K562 (cell line): ENCODE measurements around the gene CUL9. TPM values are rescaled to one million over a fixed set of nuclear protein-coding genes. Genes with fewer than 3 reads are reported as not detected.

ENCODE experiments used
- ATAC-seq: fragments of 200-7000 bp; cut with Tn5 transposase; 3 replicates; pipeline ENCODE4 v1.9.1; 2020; ENCODE audit warnings: moderate library complexity
- BruUV-seq: library from RNA; stranded (reverse); fragments of 400-500 nt; replicated peaks from 2 replicates; lab custom pipeline; 2021; lab: Mats Ljungman, UMichigan
- CTCF ChIA-PET: fragments of 300-600 bp; formaldehyde crosslinking; extraction: SDS; loops from one replicate; lab custom pipeline; 2021; ENCODE audit warnings: low intra/inter-chr PET ratio; lab: Yijun Ruan, JAX
- POLR2A ChIA-PET: fragments of 300-600, 350-650 bp; sonication (Branson Sonifier 250); formaldehyde crosslinking; extraction: SDS; loops from one replicate; lab custom pipeline; 2021; ENCODE audit warnings: antibody characterized with exemption, inconsistent platforms; lab: Yijun Ruan, JAX
- DNase-seq, 4 experiments: peaks; one replicate each; pipeline versions ENCODE4 v3.0.0 to v3.0.0-alpha.2; 2011 to 2018; ENCODE audit warnings: low spot score in 3 of 4, mixed read lengths in 3 of 4; ENCODE audit errors: extremely low read depth in 1 of 4
- FAIRE-seq: peaks from 2 replicates; lab custom pipeline; 2011; peaks lifted over from hg19 to GRCh38; lab: Jason Lieb, UNC
- H2AFZ ChIP-seq: 2 replicates; pipeline ENCODE4 v1.6.0; 2011; ENCODE audit warnings: low read depth, low read length, control low read depth, inconsistent platforms
- H3K27ac ChIP-seq: fragments of 200-600 bp; 3 replicates; pipeline ENCODE4 v1.8.0; 2011; ENCODE audit warnings: low read depth, mild to moderate bottlenecking, control low read depth, inconsistent platforms, low read length, moderate library complexity, mixed read lengths; ENCODE audit errors: extremely low read depth
- H3K27me3 ChIP-seq, 2 experiments: fragments of 300-600 bp in 1 of 2; 2 replicates in 1 of 2; 3 replicates in 1 of 2; pipeline versions ENCODE4 v1.6.0 to v1.8.0; 2011; ENCODE audit warnings: inconsistent platforms in 2 of 2, low read length in 2 of 2, mild to moderate bottlenecking in 1 of 2, mixed read lengths in 1 of 2, moderate library complexity in 1 of 2; ENCODE audit not compliant: control insufficient read depth in 2 of 2, insufficient read depth in 2 of 2
- H3K36me3 ChIP-seq: fragments of 300-600 bp; 3 replicates; pipeline ENCODE4 v1.8.0; 2011; ENCODE audit warnings: mild to moderate bottlenecking, low read length, inconsistent platforms; ENCODE audit not compliant: control insufficient read depth, insufficient read depth
- H3K4me1 ChIP-seq, 2 experiments: fragments of 200-600 bp in 1 of 2; replicated peaks in 1 of 2; 2 replicates in 1 of 2; 3 replicates in 1 of 2; pipeline versions ENCODE4 v1.5.1 to v1.8.0; 2011; ENCODE audit warnings: inconsistent platforms in 2 of 2, low read length in 2 of 2, mild to moderate bottlenecking in 1 of 2, mixed read lengths in 1 of 2, moderate library complexity in 1 of 2; ENCODE audit not compliant: control insufficient read depth in 2 of 2, insufficient read depth in 2 of 2
- H3K4me2 ChIP-seq: 2 replicates; pipeline ENCODE4 v1.6.1; 2011; ENCODE audit warnings: low read length, control low read depth, inconsistent platforms, mixed read lengths; ENCODE audit not compliant: insufficient read depth
- H3K4me3 ChIP-seq: fragments of 200-600 bp; sonication (generic), shearing (Covaris generic); 2 replicates; pipeline ENCODE4 v1.5.1; 2016; ENCODE audit warnings: control low read depth, inconsistent platforms
- H3K79me2 ChIP-seq: fragments of 200-600 bp; 3 replicates; pipeline ENCODE4 v1.8.0; 2011; ENCODE audit warnings: low read length, inconsistent platforms; ENCODE audit not compliant: control insufficient read depth, insufficient read depth
- H3K9ac ChIP-seq, 2 experiments: 2 replicates each; pipeline versions ENCODE4 v1.6.0 to v1.6.1; 2011; ENCODE audit warnings: low read depth in 2 of 2, low read length in 2 of 2, control low read depth in 1 of 2, inconsistent platforms in 1 of 2, mild to moderate bottlenecking in 1 of 2, mixed read lengths in 1 of 2; ENCODE audit not compliant: insufficient read depth in 1 of 2
- H3K9me1 ChIP-seq: one replicate; pipeline ENCODE4 v1.6.0; 2011; ENCODE audit warnings: inconsistent platforms, mild to moderate bottlenecking, low read length, moderate library complexity; ENCODE audit not compliant: control insufficient read depth, insufficient read depth
- H3K9me3 ChIP-seq: replicated peaks from 2 replicates; pipeline ENCODE4 v1.5.1; 2011; ENCODE audit warnings: low read depth, low read length, inconsistent platforms; ENCODE audit not compliant: control insufficient read depth, insufficient read depth
- H4K20me1 ChIP-seq: replicated peaks from 2 replicates; pipeline ENCODE4 v1.6.1; 2011; ENCODE audit warnings: low read length, inconsistent platforms, mixed read lengths; ENCODE audit not compliant: control insufficient read depth, insufficient read depth
- ARID1B ChIP-seq: fragments of 450-650 bp; IDR thresholded peaks from 2 replicates; pipeline ENCODE4 v1.6.1; 2016; ENCODE audit warnings: antibody characterized with exemption, mild to moderate bottlenecking, inconsistent platforms
- BDP1 ChIP-seq: IDR thresholded peaks from 3 replicates; pipeline ENCODE4 v1.6.1; 2011; ENCODE audit not compliant: insufficient read length, insufficient read depth
- COPS2 ChIP-seq: fragments of 450-650 bp; conservative IDR thresholded peaks from 2 replicates; pipeline ENCODE4 v1.6.1; 2016; ENCODE audit warnings: mild to moderate bottlenecking, moderate library complexity
- FUS ChIP-seq: fragments of 200-400 bp; formaldehyde crosslinking; optimal IDR thresholded peaks from 2 replicates; pipeline ENCODE3; 2017; ENCODE audit warnings: low read depth, low read length
- MCM5 ChIP-seq: fragments of 450-650 bp; IDR thresholded peaks from 2 replicates; pipeline ENCODE4 v1.6.1; 2016; ENCODE audit warnings: low read depth
- MXI1 ChIP-seq: IDR thresholded peaks from 2 replicates; pipeline ENCODE4 v1.6.1; 2011; ENCODE audit warnings: low read depth, mild to moderate bottlenecking, improper control_type of control experiment, low read length
- NFATC3 ChIP-seq: fragments of 450-650 bp; IDR thresholded peaks from 2 replicates; pipeline ENCODE4 v1.6.1; 2017; ENCODE audit warnings: mild to moderate bottlenecking
- POLR2H ChIP-seq: IDR thresholded peaks from 2 replicates; pipeline ENCODE4 v1.6.1; 2016; ENCODE audit warnings: missing genetic modification characterization, low read depth, mild to moderate bottlenecking, control low read depth, missing compliant biosample characterization, moderate library complexity
- SMC3 ChIP-seq: conservative IDR thresholded peaks from 2 replicates; pipeline ENCODE4 v1.6.1; 2011; ENCODE audit warnings: low read depth, low read length, improper control_type of control experiment; ENCODE audit not compliant: insufficient read depth
- TRIM28 ChIP-seq: fragments of 450-650 bp; IDR thresholded peaks from 2 replicates; pipeline ENCODE4 v1.6.1; 2017
- WGBS: fragments of 100-300 bp; shearing (Covaris generic); methylation state at CpG from one replicate; pipeline ENCODE4 v1.1.6; 2016; ENCODE audit warnings: low coverage, mixed read lengths; ENCODE audit not compliant: insufficient coverage; ENCODE audit errors: missing lambda C conversion rate; 5-methylcytosine and 5-hydroxymethylcytosine counted together
- in situ Hi-C: fragments of 300-500 bp; cut with MboI; formaldehyde crosslinking; loops from 4 replicates; pipeline ENCODE4 v1.15.0; 2018; ENCODE audit warnings: inconsistent platforms, mixed read lengths
- intact Hi-C: fragments of 100-400 bp; cut with micrococcal nuclease; formaldehyde crosslinking; loops from 2 replicates; pipeline ENCODE4 v1.14.2; 2022
- polyA plus RNA-seq, 8 experiments: library from polyadenylated mRNA; depleted of rRNA in 4 of 8; stranded (reverse) in 5 of 8; unstranded in 3 of 8; fragments of >200 nt; fragmentation: Nextera tagmentation in 2 of 8; fragmentation: Illumina TruSeq in 1 of 8; extraction: Ambion mirVana in 2 of 8; extraction: Trizol in 1 of 8; gene quantifications; 2 replicates each; pipeline versions ENCODE4 v1.2.1 to v1.2.3, GENCODE V29; 2011 to 2014; ENCODE audit warnings: inconsistent platforms in 1 of 8, missing spikeins in 1 of 8
- total RNA-seq, 7 experiments: library from RNA; depleted of rRNA in 6 of 7; stranded (reverse); fragments of >200 nt in 6 of 7; fragmentation: Illumina TruSeq in 2 of 7; extraction: Trizol in 2 of 7; gene quantifications; 2 replicates each; pipeline versions ENCODE4 v1.2.1 to v1.2.3, GENCODE V29; 2011 to 2021; ENCODE audit warnings: low replicate concordance in 1 of 7
- TF ChIP-seq, protein P1 (sequence below): fragments of 450-650 bp; IDR thresholded peaks from 2 replicates; pipeline ENCODE4 v1.6.1; 2016; ENCODE audit warnings: antibody characterized with exemption
- TF ChIP-seq, protein P2 (sequence below): fragments of 450-650 bp; conservative IDR thresholded peaks from 2 replicates; pipeline ENCODE4 v1.6.1; 2016; ENCODE audit warnings: missing genetic modification characterization, low read depth, mild to moderate bottlenecking, control low read depth, missing compliant biosample characterization
- TF ChIP-seq, protein P3 (sequence below): fragments of 250-450 bp; sonication (Bioruptor Pico); IDR thresholded peaks from 2 replicates; pipeline ENCODE4 v1.4.0; 2020; ENCODE audit warnings: mild to moderate bottlenecking, moderate library complexity
- TF ChIP-seq, protein P4 (sequence below): sonication (generic); formaldehyde crosslinking; IDR thresholded peaks from 2 replicates; pipeline ENCODE4 v1.8.0; 2022; ENCODE audit warnings: mild to moderate bottlenecking, low read depth, missing genetic modification reagents

CUL9 gene
- total and polyA plus RNA-seq, 9 of the 15 experiments (the other 6 are each of a cell fraction or from before 2014, with no cell fraction given), result 0.50 to 20.7 (median 6.6) TPM

DNA sequence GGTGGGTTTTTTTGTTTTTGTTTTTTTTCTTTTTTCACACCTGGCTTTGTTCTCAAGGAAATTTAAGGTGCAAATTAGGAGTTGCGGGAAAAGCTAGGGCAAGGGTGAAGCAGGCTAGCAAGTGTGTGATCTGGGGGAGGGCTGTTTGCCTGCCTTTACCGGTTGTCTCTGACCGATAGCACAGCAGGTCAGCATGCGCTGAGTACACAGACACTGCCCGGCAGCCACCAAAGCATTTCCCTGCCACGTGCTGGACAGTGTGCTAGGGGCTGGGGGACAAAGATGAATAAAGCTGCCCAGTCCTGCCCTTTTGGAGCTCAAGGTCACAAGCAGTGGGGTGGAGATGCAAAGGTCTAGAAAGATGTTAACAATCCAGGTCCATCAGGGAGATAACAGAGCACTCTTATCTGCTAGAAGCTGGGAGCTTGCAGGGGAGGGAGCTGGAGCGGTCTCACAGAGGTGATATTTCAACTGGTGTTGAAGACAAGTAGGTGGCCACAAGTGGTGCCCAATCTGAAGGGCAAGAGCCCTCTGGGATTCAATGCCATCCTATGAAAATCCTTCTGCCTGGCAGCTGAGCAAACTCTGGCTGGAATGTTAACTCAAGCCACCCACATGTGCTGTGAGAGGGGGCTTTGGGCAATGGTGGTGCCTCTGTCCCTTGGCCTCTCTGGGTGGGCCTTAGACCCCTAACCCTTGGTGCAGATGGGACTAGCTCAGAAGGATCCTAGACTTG is 85.8 kb downstream of the CUL9 start:
- intact Hi-C loops (loop anchor here (10.0 kb wide), 2 partner anchors 363 to 807 kb away; no protein-coding TSS in a partner anchor), in situ Hi-C loops (no loop called here)
- H2AFZ ChIP-seq, result peak overlapping the region; percentile 73
- peak overlapping the region; percentile 52 for H3K4me2 ChIP-seq
- peaks cover 10% of the 10 kb centered on the region; the same call in 1 of the 2 replicates for H4K20me1 ChIP-seq
- FAIRE-seq (peak; percentile 84), DNase-seq (peak; percentile 77 to 81 (median 79)), ATAC-seq (peak; percentile 74)
- no TSS peak for BruUV-seq
- H3K79me2 ChIP-seq, result no peaks in the 10 kb centered on the region
- no peaks in the 10 kb centered on the region for H3K9me3 ChIP-seq
- H3K36me3 ChIP-seq, result no peaks in the 10 kb centered on the region
- ChIA-PET CTCF (no interaction called here), POLR2A (interaction anchor here (0.6 to 2.2 kb wide), 6 partner anchors 11 to 197 kb away, joined by 3 to 19 read pairs (median 3); no protein-coding TSS in a partner anchor)
- H3K9ac ChIP-seq, result peak overlapping the region; percentile 12 to 61; a peak in 3 of 4 replicates
- no peaks in the 10 kb centered on the region for H3K9me1 ChIP-seq
- no peak overlapping the region for H3K27ac ChIP-seq
- no peak overlapping the region for H3K4me3 ChIP-seq
- WGBS, result 0% methylated on average over 7 of the region's 7 CpGs
- H3K27me3 ChIP-seq, result peaks cover 0 to 12% of the 10 kb centered on the region in 2 experiments; a peak in 3 of 5 replicates
- peaks cover 28 to 40% of the 10 kb centered on the region in 2 experiments for H3K4me1 ChIP-seq
- TF ChIP-seq, protein P1, sequence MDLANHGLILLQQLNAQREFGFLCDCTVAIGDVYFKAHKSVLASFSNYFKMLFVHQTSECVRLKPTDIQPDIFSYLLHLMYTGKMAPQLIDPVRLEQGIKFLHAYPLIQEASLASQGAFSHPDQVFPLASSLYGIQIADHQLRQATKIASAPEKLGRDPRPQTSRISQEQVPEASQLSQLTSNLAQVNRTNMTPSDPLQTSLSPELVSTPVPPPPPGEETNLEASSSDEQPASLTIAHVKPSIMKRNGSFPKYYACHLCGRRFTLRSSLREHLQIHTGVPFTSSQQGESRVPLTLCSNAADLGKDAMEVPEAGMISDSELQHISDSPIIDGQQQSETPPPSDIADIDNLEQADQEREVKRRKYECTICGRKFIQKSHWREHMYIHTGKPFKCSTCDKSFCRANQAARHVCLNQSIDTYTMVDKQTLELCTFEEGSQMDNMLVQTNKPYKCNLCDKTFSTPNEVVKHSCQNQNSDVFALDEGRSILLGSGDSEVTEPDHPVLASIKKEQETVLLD, result peak; percentile 71
- TF ChIP-seq NFATC3 (no peak), MXI1 (no peak), MCM5 (no peak), COPS2 (no peak), TRIM28 (no peak), SMC3 (0 out of 2 replicates have a peak, but pooled peaks have one; percentile 3), POLR2H (tag) (no peak), FUS (no peak), ARID1B (peak; percentile 87), BDP1 (no peak)
- TF ChIP-seq, protein P2, sequence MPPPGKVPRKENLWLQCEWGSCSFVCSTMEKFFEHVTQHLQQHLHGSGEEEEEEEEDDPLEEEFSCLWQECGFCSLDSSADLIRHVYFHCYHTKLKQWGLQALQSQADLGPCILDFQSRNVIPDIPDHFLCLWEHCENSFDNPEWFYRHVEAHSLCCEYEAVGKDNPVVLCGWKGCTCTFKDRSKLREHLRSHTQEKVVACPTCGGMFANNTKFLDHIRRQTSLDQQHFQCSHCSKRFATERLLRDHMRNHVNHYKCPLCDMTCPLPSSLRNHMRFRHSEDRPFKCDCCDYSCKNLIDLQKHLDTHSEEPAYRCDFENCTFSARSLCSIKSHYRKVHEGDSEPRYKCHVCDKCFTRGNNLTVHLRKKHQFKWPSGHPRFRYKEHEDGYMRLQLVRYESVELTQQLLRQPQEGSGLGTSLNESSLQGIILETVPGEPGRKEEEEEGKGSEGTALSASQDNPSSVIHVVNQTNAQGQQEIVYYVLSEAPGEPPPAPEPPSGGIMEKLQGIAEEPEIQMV (tag), result no peak
- TF ChIP-seq, protein P3, sequence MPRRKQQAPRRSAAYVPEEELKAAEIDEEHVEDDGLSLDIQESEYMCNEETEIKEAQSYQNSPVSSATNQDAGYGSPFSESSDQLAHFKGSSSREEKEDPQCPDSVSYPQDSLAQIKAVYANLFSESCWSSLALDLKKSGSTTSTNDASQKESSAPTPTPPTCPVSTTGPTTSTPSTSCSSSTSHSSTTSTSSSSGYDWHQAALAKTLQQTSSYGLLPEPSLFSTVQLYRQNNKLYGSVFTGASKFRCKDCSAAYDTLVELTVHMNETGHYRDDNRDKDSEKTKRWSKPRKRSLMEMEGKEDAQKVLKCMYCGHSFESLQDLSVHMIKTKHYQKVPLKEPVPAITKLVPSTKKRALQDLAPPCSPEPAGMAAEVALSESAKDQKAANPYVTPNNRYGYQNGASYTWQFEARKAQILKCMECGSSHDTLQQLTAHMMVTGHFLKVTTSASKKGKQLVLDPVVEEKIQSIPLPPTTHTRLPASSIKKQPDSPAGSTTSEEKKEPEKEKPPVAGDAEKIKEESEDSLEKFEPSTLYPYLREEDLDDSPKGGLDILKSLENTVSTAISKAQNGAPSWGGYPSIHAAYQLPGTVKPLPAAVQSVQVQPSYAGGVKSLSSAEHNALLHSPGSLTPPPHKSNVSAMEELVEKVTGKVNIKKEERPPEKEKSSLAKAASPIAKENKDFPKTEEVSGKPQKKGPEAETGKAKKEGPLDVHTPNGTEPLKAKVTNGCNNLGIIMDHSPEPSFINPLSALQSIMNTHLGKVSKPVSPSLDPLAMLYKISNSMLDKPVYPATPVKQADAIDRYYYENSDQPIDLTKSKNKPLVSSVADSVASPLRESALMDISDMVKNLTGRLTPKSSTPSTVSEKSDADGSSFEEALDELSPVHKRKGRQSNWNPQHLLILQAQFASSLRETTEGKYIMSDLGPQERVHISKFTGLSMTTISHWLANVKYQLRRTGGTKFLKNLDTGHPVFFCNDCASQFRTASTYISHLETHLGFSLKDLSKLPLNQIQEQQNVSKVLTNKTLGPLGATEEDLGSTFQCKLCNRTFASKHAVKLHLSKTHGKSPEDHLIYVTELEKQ (CRISPR knock-in tag), result no peak
- TF ChIP-seq, protein P4, sequence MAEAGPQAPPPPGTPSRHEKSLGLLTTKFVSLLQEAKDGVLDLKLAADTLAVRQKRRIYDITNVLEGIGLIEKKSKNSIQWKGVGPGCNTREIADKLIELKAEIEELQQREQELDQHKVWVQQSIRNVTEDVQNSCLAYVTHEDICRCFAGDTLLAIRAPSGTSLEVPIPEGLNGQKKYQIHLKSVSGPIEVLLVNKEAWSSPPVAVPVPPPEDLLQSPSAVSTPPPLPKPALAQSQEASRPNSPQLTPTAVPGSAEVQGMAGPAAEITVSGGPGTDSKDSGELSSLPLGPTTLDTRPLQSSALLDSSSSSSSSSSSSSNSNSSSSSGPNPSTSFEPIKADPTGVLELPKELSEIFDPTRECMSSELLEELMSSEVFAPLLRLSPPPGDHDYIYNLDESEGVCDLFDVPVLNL (CRISPR knock-in tag), result 0 out of 2 replicates have a peak, but pooled peaks have one; percentile 35
